SK-N-SH treated with all-trans-retinoic acid at 6 μM for 48 hours (cell line): ENCODE measurements around the gene BTN2A1.

Source experiments
- ATAC-seq: fragments of 200-7000 bp; cut with Tn5 transposase; 3 replicates; pipeline ENCODE4 v1.9.1; 2020; ENCODE audit warnings: mild to moderate bottlenecking, moderate library complexity
- ARNTL ChIP-seq: fragments of 450-650 bp; formaldehyde crosslinking; IDR thresholded peaks from 2 replicates; pipeline ENCODE4 v1.5.0; 2020; ENCODE audit warnings: low read depth, mild to moderate bottlenecking, moderate library complexity, borderline replicate concordance
- CREB5 ChIP-seq: fragments of 250-450 bp; sonication (Bioruptor Pico); IDR thresholded peaks from 2 replicates; pipeline ENCODE4 v1.5.1; 2020; ENCODE audit warnings: low read depth, mild to moderate bottlenecking, moderate library complexity
- ESRRG ChIP-seq: fragments of 250-450 bp; sonication (Bioruptor Pico); IDR thresholded peaks from 2 replicates; pipeline ENCODE4 v1.6.1; 2021; ENCODE audit warnings: mild to moderate bottlenecking
- GLIS3 ChIP-seq: fragments of 250-450 bp; sonication (Bioruptor Pico); IDR thresholded peaks from 2 replicates; pipeline ENCODE4 v1.5.0; 2020; ENCODE audit warnings: mild to moderate bottlenecking, moderate library complexity
- ISL1 ChIP-seq: fragments of 250-450 bp; sonication (Bioruptor Pico); IDR thresholded peaks from 2 replicates; pipeline ENCODE4 v2.1.2; 2022; ENCODE audit warnings: mild to moderate bottlenecking, moderate library complexity
- OSR1 ChIP-seq: fragments of 250-450 bp; sonication (Bioruptor Pico); IDR thresholded peaks from 2 replicates; pipeline ENCODE4 v1.8.0; 2022; ENCODE audit warnings: moderate library complexity, mild to moderate bottlenecking, inconsistent platforms
- RARB ChIP-seq: fragments of 250-450 bp; sonication (Bioruptor Pico); IDR thresholded peaks from 2 replicates; pipeline ENCODE4 v1.8.0; 2021; ENCODE audit warnings: mild to moderate bottlenecking, moderate library complexity
- SNAI2 ChIP-seq: fragments of 250-450 bp; sonication (Bioruptor Pico); IDR thresholded peaks from 2 replicates; pipeline ENCODE4 v1.5.0; 2020; ENCODE audit warnings: mild to moderate bottlenecking, moderate library complexity
- ZFP3 ChIP-seq: fragments of 250-450 bp; sonication (Bioruptor Pico); IDR thresholded peaks from 2 replicates; pipeline ENCODE4 v1.5.0; 2020; ENCODE audit warnings: mild to moderate bottlenecking, moderate library complexity
- ZFP30 ChIP-seq: fragments of 450-650 bp; formaldehyde crosslinking; IDR thresholded peaks from 2 replicates; pipeline ENCODE4 v1.5.0; 2022; ENCODE audit warnings: mild to moderate bottlenecking, moderate library complexity
- ZNF565 ChIP-seq: fragments of 450-650 bp; formaldehyde crosslinking; conservative IDR thresholded peaks from 2 replicates; pipeline ENCODE4 v1.5.0; 2020; ENCODE audit warnings: low read depth, mild to moderate bottlenecking, moderate library complexity
- ZNF70 ChIP-seq: fragments of 450-650 bp; formaldehyde crosslinking; IDR thresholded peaks from 2 replicates; pipeline ENCODE4 v1.5.0; 2020; ENCODE audit warnings: mild to moderate bottlenecking, moderate library complexity
- ZNF8 ChIP-seq: fragments of 450-650 bp; formaldehyde crosslinking; IDR thresholded peaks from 2 replicates; pipeline ENCODE4 v1.5.0; 2020; ENCODE audit warnings: mild to moderate bottlenecking, moderate library complexity
- TF ChIP-seq, protein P1 (sequence below): fragments of 250-450 bp; sonication (Bioruptor Pico); IDR thresholded peaks from 2 replicates; pipeline ENCODE4 v1.5.0; 2020; ENCODE audit warnings: mild to moderate bottlenecking, moderate library complexity
- TF ChIP-seq, protein P2 (sequence below): fragments of 250-450 bp; sonication (Bioruptor Pico); IDR thresholded peaks from 2 replicates; pipeline ENCODE4 v1.5.1; 2021; ENCODE audit warnings: mild to moderate bottlenecking, moderate library complexity

The BTN2A1 gene

GRCh38 chr6:26464014-26464413 is 6.3 kb downstream of the BTN2A1 start (continued):
- TF ChIP-seq, protein P1, sequence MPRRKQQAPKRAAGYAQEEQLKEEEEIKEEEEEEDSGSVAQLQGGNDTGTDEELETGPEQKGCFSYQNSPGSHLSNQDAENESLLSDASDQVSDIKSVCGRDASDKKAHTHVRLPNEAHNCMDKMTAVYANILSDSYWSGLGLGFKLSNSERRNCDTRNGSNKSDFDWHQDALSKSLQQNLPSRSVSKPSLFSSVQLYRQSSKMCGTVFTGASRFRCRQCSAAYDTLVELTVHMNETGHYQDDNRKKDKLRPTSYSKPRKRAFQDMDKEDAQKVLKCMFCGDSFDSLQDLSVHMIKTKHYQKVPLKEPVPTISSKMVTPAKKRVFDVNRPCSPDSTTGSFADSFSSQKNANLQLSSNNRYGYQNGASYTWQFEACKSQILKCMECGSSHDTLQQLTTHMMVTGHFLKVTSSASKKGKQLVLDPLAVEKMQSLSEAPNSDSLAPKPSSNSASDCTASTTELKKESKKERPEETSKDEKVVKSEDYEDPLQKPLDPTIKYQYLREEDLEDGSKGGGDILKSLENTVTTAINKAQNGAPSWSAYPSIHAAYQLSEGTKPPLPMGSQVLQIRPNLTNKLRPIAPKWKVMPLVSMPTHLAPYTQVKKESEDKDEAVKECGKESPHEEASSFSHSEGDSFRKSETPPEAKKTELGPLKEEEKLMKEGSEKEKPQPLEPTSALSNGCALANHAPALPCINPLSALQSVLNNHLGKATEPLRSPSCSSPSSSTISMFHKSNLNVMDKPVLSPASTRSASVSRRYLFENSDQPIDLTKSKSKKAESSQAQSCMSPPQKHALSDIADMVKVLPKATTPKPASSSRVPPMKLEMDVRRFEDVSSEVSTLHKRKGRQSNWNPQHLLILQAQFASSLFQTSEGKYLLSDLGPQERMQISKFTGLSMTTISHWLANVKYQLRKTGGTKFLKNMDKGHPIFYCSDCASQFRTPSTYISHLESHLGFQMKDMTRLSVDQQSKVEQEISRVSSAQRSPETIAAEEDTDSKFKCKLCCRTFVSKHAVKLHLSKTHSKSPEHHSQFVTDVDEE (CRISPR knock-in tag): no peak
- TF ChIP-seq ARNTL (CRISPR knock-in tag) (no peak), ZNF70 (CRISPR knock-in tag) (no peak), OSR1 (CRISPR knock-in tag) (no peak), CREB5 (CRISPR knock-in tag) (no peak)
- TF ChIP-seq, protein P2, sequence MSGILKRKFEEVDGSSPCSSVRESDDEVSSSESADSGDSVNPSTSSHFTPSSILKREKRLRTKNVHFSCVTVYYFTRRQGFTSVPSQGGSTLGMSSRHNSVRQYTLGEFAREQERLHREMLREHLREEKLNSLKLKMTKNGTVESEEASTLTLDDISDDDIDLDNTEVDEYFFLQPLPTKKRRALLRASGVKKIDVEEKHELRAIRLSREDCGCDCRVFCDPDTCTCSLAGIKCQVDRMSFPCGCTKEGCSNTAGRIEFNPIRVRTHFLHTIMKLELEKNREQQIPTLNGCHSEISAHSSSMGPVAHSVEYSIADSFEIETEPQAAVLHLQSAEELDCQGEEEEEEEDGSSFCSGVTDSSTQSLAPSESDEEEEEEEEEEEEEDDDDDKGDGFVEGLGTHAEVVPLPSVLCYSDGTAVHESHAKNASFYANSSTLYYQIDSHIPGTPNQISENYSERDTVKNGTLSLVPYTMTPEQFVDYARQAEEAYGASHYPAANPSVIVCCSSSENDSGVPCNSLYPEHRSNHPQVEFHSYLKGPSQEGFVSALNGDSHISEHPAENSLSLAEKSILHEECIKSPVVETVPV: no peak

GRCh38 chr6:26464416-26465131 is 6.8 kb downstream of the BTN2A1 start:
- ATAC-seq: no peak
- TF ChIP-seq ESRRG (CRISPR knock-in tag) (no peak), ZFP30 (CRISPR knock-in tag) (no peak), ZFP3 (CRISPR knock-in tag) (no peak), CREB5 (CRISPR knock-in tag) (no peak), ZNF565 (no peak), SNAI2 (no peak), ZNF70 (CRISPR knock-in tag) (no peak), ARNTL (CRISPR knock-in tag) (no peak)
- TF ChIP-seq, protein P2: no peak

GRCh38 chr6:26465776-26466175 is 8.0 kb downstream of the BTN2A1 start:
- TF ChIP-seq ZNF8 (CRISPR knock-in tag): no peak
- no peak for TF ChIP-seq ARNTL (CRISPR knock-in tag)
- no peak for TF ChIP-seq ISL1 (CRISPR knock-in tag)
- TF ChIP-seq, protein P1 (CRISPR knock-in tag): no peak
- TF ChIP-seq ZNF565: no peak
- TF ChIP-seq GLIS3 (CRISPR knock-in tag): no peak
- no peak for TF ChIP-seq RARB (CRISPR knock-in tag)
- TF ChIP-seq CREB5 (CRISPR knock-in tag): no peak
- no peak for TF ChIP-seq SNAI2
- TF ChIP-seq, protein P2: no peak
- ATAC-seq: no peak
